Keratinocyte (primary cell): Measurements from ENCODE around the gene TAMALIN.

Experiments used
- EZH2 ChIP-seq: IDR thresholded peaks from one replicate; pipeline ENCODE4 v1.6.1; 2012; ENCODE audit warnings: inconsistent platforms, mild to moderate bottlenecking, low read length, moderate library complexity
- TF ChIP-seq, protein P1 (sequence below), 3 experiments: IDR thresholded peaks in 1 of 3; conservative IDR thresholded peaks in 1 of 3; optimal IDR thresholded peaks in 1 of 3; 2 replicates in 2 of 3; 3 replicates in 1 of 3; pipeline versions ENCODE3 to v1.5.1; 2011; ENCODE audit warnings: low read length in 3 of 3, mild to moderate bottlenecking in 3 of 3, moderate library complexity in 2 of 3, control low read depth in 1 of 3, inconsistent platforms in 1 of 3; ENCODE audit not compliant: insufficient read depth in 2 of 3; ENCODE audit errors: extremely low read depth in 1 of 3

GRCh38 chr12:52052468-52053186 lies 45.9 kb downstream of the TAMALIN start:
- TF ChIP-seq, protein P1, sequence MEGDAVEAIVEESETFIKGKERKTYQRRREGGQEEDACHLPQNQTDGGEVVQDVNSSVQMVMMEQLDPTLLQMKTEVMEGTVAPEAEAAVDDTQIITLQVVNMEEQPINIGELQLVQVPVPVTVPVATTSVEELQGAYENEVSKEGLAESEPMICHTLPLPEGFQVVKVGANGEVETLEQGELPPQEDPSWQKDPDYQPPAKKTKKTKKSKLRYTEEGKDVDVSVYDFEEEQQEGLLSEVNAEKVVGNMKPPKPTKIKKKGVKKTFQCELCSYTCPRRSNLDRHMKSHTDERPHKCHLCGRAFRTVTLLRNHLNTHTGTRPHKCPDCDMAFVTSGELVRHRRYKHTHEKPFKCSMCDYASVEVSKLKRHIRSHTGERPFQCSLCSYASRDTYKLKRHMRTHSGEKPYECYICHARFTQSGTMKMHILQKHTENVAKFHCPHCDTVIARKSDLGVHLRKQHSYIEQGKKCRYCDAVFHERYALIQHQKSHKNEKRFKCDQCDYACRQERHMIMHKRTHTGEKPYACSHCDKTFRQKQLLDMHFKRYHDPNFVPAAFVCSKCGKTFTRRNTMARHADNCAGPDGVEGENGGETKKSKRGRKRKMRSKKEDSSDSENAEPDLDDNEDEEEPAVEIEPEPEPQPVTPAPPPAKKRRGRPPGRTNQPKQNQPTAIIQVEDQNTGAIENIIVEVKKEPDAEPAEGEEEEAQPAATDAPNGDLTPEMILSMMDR (optimal IDR thresholded peaks at IDR 0.05 in 1 of 3, IDR thresholded peaks at IDR 0.05 in 1 of 3, conservative IDR thresholded peaks at IDR 0.05 in 1 of 3; ENCODE audit: extremely low read depth in 1 of 3, insufficient read depth in 2 of 3, low read length in 3 of 3): no peak
- TF ChIP-seq EZH2: no peak
